Retinal pigment epithelial cell (primary cell): ENCODE measurements around the gene MLX.
"Not testable (repeated sequence)": the region's sequence is repeated elsewhere in the genome, so short reads cannot be mapped to it uniquely, and the experiment has no call there.

Experiments
- DNase-seq: peaks from one replicate; pipeline ENCODE4 v3.0.0-alpha.2; 2010; ENCODE audit warnings: low read depth
- H3K4me3 ChIP-seq: 2 replicates; pipeline ENCODE4 v1.5.1; 2011; ENCODE audit warnings: mild to moderate bottlenecking, low read length, control low read depth, moderate library complexity
- CTCF ChIP-seq: conservative IDR thresholded peaks from 2 replicates; pipeline ENCODE4 v1.5.1; 2011; ENCODE audit warnings: low read depth, low read length, control low read depth, inconsistent platforms

The MLX gene

GRCh38 chr17:42537156-42537805, 29.6 kb upstream of the MLX start:
- TF ChIP-seq CTCF = no peak
- peak overlapping the region; percentile 74 for H3K4me3 ChIP-seq
- no peak for DNase-seq

GRCh38 chr17:42537826-42538451, 29.0 kb upstream of the MLX start:
- no peak overlapping the region for H3K4me3 ChIP-seq
- TF ChIP-seq CTCF = no peak
- no peak for DNase-seq

- no peak for TF ChIP-seq CTCF
Measured at GRCh38 chr17:42538482-42538881, 28.4 kb upstream of the MLX start.

GRCh38 chr17:42540558-42540957, 26.3 kb upstream of the MLX start:
- H3K4me3 ChIP-seq = not testable (repeated sequence)

More at GRCh38 chr17:42538482-42538881, 28.4 kb upstream of the MLX start:
- H3K4me3 ChIP-seq = no peak overlapping the region
- DNase-seq = no peak

GRCh38 chr17:42541041-42541833, 25.7 kb upstream of the MLX start:
- no peak overlapping the region for H3K4me3 ChIP-seq
- no peak for TF ChIP-seq CTCF
- no peak for DNase-seq

More at GRCh38 chr17:42540558-42540957, 26.3 kb upstream of the MLX start:
- DNase-seq = not testable (repeated sequence)

GRCh38 chr17:42543190-42544079, 23.5 kb upstream of the MLX start:
- TF ChIP-seq CTCF = no peak
- no peak overlapping the region for H3K4me3 ChIP-seq
- no peak for DNase-seq

- H3K4me3 ChIP-seq = no peak overlapping the region
- no peak for TF ChIP-seq CTCF
- no peak for DNase-seq
Measured at GRCh38 chr17:42544874-42545283, 22.0 kb upstream of the MLX start.

GRCh38 chr17:42545755-42546505, 21.0 kb upstream of the MLX start:
- not testable (repeated sequence) for DNase-seq, H3K4me3 ChIP-seq
